ENCODE data around the gene CBFA2T2. TPM values are rescaled to one million over a fixed set of nuclear protein-coding genes. Genes with fewer than 3 reads are reported as not detected.

Gene CBFA2T2
- total and polyA plus RNA-seq, 10 of the 15 experiments (the other 5 are each of a cell fraction or from before 2014, with no cell fraction given): 0.61 to 8.6 (median 5.5) TPM

DNA sequence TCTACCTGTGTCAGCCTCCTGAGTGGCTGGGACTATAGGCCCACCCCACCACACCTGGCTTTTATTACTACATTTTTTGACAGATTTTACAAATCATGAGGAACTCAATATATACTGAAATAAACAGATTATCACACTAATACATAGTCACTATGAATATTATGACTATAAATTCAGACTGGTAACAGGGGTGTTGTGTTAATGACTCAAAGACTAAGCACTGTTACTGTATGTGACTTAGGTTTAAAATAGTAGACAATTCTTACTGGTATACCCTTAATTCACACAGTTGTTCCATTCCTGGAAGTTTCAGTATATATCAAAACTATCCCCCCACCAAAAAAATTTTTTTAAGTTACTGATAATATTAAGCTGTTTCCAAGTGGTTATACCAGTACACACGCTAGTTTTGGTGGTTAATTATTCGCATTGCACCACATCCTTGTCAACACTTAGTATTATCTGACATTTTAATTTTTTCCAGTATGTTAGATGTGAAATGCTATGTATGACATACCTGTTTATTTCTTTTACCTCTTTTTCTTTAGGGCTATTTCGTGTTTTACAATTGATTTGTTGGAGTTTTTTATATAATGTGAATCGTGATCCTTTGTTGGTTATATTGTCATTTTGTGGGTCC is 137.8 kb downstream of the CBFA2T2 start:
- ChIA-PET SMC1A (ENCODE audit: uncharacterized antibody, unreplicated experiment) (no interaction called here), RAD21 (ENCODE audit: unreplicated experiment) (no interaction called here), POLR2A (no interaction called here), CTCF (no interaction called here)
- no peak overlapping the region for H3K9ac ChIP-seq (ENCODE audit: control insufficient read depth, insufficient read depth, low read length)
- no peaks in the 10 kb centered on the region for H3K27me3 ChIP-seq (replicated peaks in 1 of 2; ENCODE audit: control insufficient read depth in 2 of 2, insufficient read depth in 2 of 2, low read length in 1 of 2)
- no peaks in the 10 kb centered on the region for H4K20me1 ChIP-seq (ENCODE audit: control insufficient read depth, insufficient read depth)
- H3K9me3 ChIP-seq (replicated peaks; ENCODE audit: control insufficient read depth, insufficient read depth, low read length): no peaks in the 10 kb centered on the region
- no peak overlapping the region for H3K4me3 ChIP-seq
- H3K4me1 ChIP-seq (ENCODE audit: control insufficient read depth, insufficient read depth, low read length): no peaks in the 10 kb centered on the region
- no peak overlapping the region for H2AFZ ChIP-seq (ENCODE audit: control insufficient read depth, low read depth, low read length)
- in situ Hi-C loops (cut with MboI): no loop called here
- ATAC-seq (no peak), DNase-seq (ENCODE audit: low read depth, low spot score) (no peak), FAIRE-seq (no peak)
- no TSS peak for BruUV-seq (replicated peaks)
- H3K79me2 ChIP-seq (ENCODE audit: control insufficient read depth, insufficient read depth, low read length): no peaks in the 10 kb centered on the region
- no peak overlapping the region for H3K27ac ChIP-seq (ENCODE audit: control insufficient read depth, insufficient read depth)
- WGBS (ENCODE audit: insufficient coverage, insufficient replicate concordance, low lambda C conversion rate, missing lambda C conversion rate): 99% methylated on average over 4 of the region's 4 CpGs
- peaks cover 3 to 5% of the 10 kb centered on the region in 2 experiments; a peak in 3 of 4 replicates for H3K36me3 ChIP-seq (ENCODE audit: control insufficient read depth in 2 of 2, insufficient read depth in 2 of 2, low read length in 1 of 2)
- H3K4me2 ChIP-seq (ENCODE audit: control insufficient read depth, insufficient read depth): no peak overlapping the region
- TF ChIP-seq SKIL (IDR thresholded peaks at IDR 0.05; ENCODE audit: low read depth, poor library complexity, severe bottlenecking): no peak
- TF ChIP-seq NFYA (IDR thresholded peaks at IDR 0.05; ENCODE audit: borderline replicate concordance, low read depth, low read length): no peak
- no peak for TF ChIP-seq IKZF2 (IDR thresholded peaks at IDR 0.05)
- TF ChIP-seq POLR2A (IDR thresholded peaks at IDR 0.05; ENCODE audit: low read depth, low read length): no peak
- TF ChIP-seq CHD2 (IDR thresholded peaks at IDR 0.05; ENCODE audit: borderline replicate concordance, low read depth, low read length): no peak
- TF ChIP-seq POLR2AphosphoS2 (IDR thresholded peaks at IDR 0.05; ENCODE audit: low read depth, low read length): no peak
- no peak for TF ChIP-seq NR2C2 (IDR thresholded peaks at IDR 0.05; ENCODE audit: borderline replicate concordance, control insufficient read depth, insufficient read length, low read depth)
- no peak for TF ChIP-seq MEF2A (IDR thresholded peaks at IDR 0.05; ENCODE audit: insufficient read depth, low read depth, low read length)
- TF ChIP-seq TAF1 (IDR thresholded peaks at IDR 0.05; ENCODE audit: borderline replicate concordance, low read depth, low read length): no peak
- no peak for TF ChIP-seq SRF (IDR thresholded peaks at IDR 0.05; ENCODE audit: low read depth in 2 of 2, low read length in 2 of 2)
- no peak for TF ChIP-seq IRF4 (IDR thresholded peaks at IDR 0.05; ENCODE audit: low read depth, low read length)
- no peak for TF ChIP-seq ESRRA (IDR thresholded peaks at IDR 0.05; ENCODE audit: low read length)
- TF ChIP-seq RELB (IDR thresholded peaks at IDR 0.05; ENCODE audit: low read depth): no peak
- TF ChIP-seq SREBF1 (IDR thresholded peaks at IDR 0.05; ENCODE audit: low read length): no peak
- no peak for TF ChIP-seq MYC (IDR thresholded peaks at IDR 0.05; ENCODE audit: insufficient read depth, insufficient read length, insufficient replicate concordance, low read length, severe bottlenecking)
- intact Hi-C loops (cut with micrococcal nuclease; ENCODE audit: unreplicated experiment): no loop called here
